ENCODE measurements around the gene TMEM203.

DNA sequence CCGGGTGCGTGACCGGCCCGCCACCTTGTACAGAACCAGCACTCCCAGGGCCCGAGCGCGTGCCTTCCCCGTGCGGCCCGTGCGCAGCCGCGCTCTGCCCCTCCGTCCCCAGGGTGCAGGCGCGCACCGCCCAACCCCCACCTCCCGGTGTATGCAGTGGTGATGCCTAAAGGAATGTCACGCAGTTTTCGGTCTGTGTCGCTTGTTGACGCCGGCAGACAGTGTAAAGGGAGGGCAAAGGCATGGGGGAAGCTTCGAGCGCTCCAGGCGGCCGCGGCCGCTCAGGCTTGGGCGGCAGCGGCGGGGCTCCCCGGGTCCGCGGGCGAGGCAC, 36.9 kb downstream of the TMEM203 start:
- TF ChIP-seq RAD21 (IDR thresholded peaks at IDR 0.05; ENCODE audit: low read depth): no peak
- TF ChIP-seq CREB1 (IDR thresholded peaks at IDR 0.05; ENCODE audit: low read depth): no peak
- TF ChIP-seq TEAD4 (IDR thresholded peaks at IDR 0.05): no peak; the same call in 1 of the 2 replicates
- TF ChIP-seq EP300 (IDR thresholded peaks at IDR 0.05; ENCODE audit: borderline replicate concordance): no peak
- TF ChIP-seq, protein P1, sequence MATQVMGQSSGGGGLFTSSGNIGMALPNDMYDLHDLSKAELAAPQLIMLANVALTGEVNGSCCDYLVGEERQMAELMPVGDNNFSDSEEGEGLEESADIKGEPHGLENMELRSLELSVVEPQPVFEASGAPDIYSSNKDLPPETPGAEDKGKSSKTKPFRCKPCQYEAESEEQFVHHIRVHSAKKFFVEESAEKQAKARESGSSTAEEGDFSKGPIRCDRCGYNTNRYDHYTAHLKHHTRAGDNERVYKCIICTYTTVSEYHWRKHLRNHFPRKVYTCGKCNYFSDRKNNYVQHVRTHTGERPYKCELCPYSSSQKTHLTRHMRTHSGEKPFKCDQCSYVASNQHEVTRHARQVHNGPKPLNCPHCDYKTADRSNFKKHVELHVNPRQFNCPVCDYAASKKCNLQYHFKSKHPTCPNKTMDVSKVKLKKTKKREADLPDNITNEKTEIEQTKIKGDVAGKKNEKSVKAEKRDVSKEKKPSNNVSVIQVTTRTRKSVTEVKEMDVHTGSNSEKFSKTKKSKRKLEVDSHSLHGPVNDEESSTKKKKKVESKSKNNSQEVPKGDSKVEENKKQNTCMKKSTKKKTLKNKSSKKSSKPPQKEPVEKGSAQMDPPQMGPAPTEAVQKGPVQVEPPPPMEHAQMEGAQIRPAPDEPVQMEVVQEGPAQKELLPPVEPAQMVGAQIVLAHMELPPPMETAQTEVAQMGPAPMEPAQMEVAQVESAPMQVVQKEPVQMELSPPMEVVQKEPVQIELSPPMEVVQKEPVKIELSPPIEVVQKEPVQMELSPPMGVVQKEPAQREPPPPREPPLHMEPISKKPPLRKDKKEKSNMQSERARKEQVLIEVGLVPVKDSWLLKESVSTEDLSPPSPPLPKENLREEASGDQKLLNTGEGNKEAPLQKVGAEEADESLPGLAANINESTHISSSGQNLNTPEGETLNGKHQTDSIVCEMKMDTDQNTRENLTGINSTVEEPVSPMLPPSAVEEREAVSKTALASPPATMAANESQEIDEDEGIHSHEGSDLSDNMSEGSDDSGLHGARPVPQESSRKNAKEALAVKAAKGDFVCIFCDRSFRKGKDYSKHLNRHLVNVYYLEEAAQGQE (IDR thresholded peaks at IDR 0.05; ENCODE audit: low read depth): no peak
- no peak for TF ChIP-seq TCF12 (IDR thresholded peaks at IDR 0.05; ENCODE audit: low read depth)
- no peak for TF ChIP-seq CEBPB (IDR thresholded peaks at IDR 0.05)
- TF ChIP-seq YY1 (IDR thresholded peaks at IDR 0.05; ENCODE audit: low read depth): no peak
- TF ChIP-seq ZBTB7A (IDR thresholded peaks at IDR 0.05; ENCODE audit: low read depth): peak; percentile 16; the same call in 1 of the 2 replicates
- TF ChIP-seq TAF1 (IDR thresholded peaks at IDR 0.05; ENCODE audit: low read depth): no peak
- no peak for TF ChIP-seq NFIC (IDR thresholded peaks at IDR 0.05)
- TF ChIP-seq EGR1 (IDR thresholded peaks at IDR 0.05): no peak
- TF ChIP-seq, protein P2, sequence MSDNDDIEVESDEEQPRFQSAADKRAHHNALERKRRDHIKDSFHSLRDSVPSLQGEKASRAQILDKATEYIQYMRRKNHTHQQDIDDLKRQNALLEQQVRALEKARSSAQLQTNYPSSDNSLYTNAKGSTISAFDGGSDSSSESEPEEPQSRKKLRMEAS (IDR thresholded peaks at IDR 0.05): peak; percentile 64
- no peak for TF ChIP-seq FOXM1 (IDR thresholded peaks at IDR 0.05; ENCODE audit: borderline replicate concordance, low read depth)

Data from Ishikawa (cell line).